NCI-H510A (cell line): ENCODE data around the gene CHCHD1.
"Not testable (repeated sequence)": the region's sequence is repeated elsewhere in the genome, so short reads cannot be mapped to it uniquely, and the experiment has no call there.

ENCODE experiments used
- DNase-seq: peaks from one replicate; lab custom pipeline; 2025; lab: John Stamatoyannopoulos, UW

The CHCHD1 gene

DNA sequence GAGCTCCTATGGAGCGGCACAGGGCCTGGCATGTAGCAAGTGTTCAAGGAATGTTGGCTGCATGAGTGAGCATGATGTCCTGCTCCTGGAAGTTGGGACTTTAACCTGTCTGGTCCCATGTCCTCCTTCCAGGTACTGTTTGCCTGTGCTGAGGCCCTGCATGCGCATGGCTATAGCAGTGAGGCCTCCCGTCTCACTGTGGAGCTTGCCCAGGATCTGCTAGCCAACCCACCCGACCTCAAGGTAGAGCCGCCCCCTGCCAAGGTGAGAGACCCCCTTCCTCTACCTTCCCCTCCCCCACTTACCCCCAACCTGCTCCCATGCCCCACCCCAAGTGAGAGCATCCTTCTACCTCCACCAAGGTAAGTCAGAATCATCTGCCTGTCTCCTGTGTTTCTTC is 11.6 kb downstream of the CHCHD1 start:
- no peak for DNase-seq

DNA sequence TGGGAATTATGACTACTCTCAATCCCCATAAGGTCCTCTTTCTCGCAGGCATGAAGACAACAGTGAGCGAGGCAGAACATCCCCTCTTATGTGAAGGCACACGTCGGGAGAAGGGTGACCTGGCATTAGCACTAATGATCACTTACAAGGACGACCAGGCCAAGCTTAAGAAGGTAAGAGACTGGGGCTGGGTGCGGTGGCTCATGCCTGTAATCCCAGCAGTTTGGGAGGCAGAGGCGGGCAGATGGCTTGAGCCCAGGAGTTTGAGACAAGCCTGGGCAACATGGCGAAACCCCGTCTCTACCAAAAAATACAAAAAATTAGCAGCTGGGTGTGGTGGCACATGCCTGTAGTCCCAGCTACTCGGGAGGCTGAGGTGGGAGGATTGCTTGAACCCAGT is 13.6 kb downstream of the CHCHD1 start:
- not testable (repeated sequence) for DNase-seq

DNA sequence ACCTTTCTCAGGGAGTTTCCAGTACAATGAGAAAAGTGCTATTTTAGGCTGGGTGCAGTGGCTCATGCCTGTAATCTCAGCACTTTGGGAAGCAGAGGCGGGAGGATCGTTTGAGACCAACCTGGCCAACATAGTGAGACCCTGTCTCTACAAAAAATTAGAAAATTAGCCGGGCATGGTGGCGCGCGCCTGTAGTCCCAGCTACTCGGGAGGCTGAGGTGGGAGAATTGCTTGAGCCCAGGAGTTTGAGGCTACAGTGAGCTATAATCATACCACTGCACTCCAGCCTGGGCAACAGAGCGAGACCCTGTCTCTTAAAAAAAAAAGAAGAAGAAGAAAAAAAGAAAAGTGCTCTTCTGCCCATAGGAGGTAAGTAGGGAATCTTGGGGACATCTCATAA is 14.2 kb downstream of the CHCHD1 start:
- not testable (repeated sequence) for DNase-seq

DNA sequence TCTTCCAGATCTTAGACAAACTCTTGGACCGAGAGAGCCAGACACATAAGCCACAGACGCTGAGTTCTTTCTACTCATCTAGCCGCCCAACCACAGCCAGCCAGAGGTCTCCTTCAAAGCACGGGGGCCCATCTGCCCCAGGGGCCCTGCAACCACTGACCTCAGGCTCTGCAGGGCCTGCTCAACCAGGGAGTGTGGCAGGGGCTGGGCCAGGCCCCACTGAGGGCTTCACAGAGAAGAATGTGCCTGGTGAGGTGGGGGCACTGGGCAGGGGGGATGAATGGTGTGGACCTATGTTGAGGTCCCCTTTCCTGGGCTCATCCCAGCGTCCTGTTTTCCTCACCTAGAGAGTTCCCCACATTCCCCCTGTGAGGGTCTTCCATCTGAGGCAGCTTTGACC is 14.9 kb downstream of the CHCHD1 start:
- DNase-seq, result no peak

DNA sequence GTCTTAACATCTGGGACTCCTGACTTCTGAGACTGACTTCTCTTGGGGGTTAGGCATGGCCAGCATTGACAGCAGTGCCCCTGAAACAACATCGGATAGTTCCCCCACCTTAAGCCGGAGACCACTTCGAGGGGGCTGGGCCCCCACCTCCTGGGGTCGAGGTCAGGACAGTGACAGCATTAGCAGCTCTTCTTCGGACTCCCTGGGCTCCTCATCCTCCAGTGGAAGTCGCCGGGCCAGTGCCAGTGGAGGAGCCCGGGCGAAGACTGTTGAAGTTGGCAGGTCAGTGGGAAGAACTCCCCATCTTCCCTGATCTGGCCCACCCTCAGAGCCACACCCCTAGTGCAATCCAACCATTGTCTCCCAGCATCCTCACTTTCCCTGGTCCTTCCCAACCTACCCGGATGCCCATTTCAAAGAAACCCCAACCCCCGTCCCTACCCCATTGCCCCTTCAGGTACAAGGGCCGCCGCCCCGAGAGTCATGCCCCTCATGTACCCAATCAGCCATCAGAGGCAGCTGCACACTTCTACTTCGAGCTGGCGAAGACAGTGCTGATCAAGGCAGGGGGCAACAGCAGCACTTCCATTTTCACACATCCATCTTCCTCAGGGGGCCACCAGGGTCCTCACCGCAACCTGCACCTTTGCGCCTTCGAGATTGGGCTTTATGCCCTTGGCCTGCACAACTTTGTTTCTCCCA is 15.6 kb downstream of the CHCHD1 start:
- no peak for DNase-seq

DNA sequence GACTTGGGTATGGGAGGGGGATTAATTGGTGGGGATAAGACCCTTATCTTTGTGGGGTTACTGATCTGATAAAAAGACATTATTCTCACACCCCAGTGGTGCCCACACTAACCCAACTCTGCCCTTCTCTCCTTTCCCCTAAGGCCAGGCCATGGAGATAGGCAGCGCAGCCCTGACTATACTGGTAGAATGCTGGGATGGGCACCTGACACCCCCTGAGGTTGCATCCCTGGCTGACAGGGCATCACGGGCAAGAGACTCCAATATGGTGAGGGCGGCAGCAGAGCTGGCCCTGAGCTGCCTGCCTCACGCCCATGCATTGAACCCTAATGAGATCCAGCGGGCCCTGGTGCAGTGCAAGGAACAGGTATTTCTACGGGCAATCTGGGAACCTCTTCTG is 16.2 kb downstream of the CHCHD1 start:
- no peak for DNase-seq

DNA sequence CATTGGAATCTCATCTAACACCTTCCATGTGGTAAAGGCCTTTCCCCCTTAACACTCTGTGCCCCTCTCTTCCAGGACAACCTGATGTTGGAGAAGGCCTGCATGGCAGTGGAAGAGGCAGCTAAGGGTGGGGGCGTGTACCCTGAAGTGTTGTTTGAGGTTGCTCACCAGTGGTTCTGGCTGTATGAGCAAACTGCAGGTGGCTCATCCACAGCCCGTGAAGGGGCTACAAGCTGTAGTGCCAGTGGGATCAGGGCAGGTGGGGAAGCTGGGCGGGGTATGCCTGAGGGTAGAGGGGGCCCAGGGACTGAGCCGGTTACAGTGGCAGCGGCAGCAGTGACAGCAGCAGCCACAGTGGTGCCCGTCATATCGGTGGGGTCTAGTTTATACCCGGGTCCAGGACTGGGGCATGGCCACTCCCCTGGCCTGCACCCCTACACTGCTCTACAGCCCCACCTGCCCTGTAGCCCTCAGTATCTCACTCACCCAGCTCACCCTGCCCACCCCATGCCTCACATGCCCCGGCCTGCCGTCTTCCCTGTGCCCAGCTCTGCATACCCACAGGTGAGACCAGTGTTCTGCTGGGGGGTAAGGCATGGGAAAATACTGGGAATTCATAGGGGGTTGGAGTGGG is 17.2 kb downstream of the CHCHD1 start:
- DNase-seq, result no peak

DNA sequence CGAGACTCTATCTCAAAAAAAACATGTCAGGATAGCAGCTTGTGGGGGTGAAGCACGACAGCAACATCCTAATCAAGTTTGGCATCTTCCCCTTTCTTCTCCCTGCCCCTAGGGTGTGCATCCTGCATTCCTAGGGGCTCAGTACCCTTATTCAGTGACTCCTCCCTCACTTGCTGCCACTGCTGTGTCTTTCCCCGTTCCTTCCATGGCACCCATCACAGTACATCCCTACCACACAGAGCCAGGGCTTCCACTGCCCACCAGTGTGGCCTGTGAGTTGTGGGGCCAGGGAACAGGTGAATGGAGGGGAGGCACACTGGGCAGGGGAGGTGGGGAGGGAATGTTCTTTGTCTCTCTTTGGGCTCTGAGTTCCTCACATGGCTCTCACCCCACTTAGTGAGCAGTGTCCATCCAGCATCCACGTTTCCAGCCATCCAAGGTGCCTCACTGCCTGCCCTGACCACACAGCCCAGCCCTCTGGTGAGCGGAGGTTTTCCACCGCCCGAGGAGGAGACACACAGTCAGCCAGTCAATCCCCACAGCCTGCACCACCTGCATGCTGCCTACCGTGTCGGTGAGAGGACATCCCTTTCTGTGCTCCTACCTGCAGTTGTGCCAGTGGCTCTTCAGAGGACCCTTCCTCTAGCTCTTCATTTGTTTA is 18.2 kb downstream of the CHCHD1 start:
- DNase-seq, result no peak

DNA sequence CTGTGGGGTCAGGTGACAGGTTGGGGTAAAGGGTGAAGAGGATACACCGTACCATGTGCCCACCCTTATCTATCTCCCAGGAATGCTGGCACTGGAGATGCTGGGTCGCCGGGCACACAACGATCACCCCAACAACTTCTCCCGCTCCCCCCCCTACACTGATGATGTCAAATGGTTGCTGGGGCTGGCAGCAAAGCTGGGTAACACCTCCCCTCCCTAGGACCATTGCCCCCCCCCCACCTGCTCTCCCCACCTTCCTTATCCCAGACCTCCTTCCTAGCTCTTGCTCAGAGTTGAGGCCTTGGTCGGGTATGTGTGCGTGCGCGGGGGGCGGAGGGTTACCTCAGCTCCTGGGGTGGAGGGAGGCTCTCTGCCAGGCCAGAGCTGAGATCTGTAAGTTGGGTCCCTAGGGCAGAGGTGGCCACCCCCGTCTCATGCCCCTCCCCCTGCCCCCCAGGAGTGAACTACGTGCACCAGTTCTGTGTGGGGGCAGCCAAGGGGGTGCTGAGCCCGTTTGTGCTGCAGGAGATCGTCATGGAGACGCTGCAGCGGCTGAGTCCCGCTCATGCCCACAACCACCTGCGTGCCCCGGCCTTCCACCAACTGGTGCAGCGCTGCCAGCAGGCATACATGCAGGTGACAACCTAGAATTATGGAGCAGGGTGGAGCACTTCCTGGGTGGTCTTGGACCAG is 18.9 kb downstream of the CHCHD1 start:
- no peak for DNase-seq

DNA sequence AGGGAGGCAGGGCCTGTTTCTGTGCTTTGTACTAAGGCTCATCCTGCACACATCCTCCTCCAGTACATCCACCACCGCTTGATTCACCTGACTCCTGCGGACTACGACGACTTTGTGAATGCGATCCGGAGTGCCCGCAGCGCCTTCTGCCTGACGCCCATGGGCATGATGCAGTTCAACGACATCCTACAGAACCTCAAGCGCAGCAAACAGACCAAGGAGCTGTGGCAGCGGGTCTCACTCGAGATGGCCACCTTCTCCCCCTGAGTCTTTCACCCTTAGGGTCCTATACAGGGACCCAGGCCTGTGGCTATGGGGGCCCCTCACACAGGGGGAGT is 19.4 kb downstream of the CHCHD1 start:
- no peak for DNase-seq

DNA sequence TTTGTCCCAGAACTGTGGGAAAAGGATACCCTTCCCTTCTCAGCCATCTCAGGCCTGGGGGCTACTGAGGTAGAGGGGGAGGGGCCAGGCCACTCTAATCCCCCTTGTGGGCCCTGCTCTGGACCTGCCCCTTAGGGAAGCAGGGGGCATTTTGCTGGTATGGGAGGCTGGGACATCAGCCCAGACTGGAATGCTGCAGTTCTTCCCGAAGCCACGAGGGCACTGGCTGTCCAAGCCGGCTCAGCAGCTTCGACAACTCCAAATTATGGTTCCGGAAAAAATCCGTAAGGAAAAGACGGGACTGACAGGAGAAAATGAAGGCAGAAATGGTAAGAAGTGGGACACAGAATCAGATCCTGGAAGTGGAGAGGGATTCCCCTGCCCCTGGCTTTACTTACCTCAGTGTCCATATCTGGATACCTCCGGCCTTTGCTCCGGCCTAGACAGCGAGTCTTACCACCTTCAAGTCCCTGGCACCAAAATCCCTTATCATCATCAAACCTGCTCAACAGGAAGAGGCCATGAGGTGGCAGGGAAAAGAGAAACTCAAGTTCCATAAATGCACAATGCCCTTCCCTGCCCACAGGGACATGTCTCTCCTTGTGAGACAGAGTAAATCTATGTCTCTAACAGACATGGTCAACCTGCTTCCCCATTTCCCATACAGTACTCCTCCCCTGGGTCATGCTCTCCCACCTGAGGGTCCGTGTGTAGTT is 20.6 kb downstream of the CHCHD1 start:
- DNase-seq, result no peak

DNA sequence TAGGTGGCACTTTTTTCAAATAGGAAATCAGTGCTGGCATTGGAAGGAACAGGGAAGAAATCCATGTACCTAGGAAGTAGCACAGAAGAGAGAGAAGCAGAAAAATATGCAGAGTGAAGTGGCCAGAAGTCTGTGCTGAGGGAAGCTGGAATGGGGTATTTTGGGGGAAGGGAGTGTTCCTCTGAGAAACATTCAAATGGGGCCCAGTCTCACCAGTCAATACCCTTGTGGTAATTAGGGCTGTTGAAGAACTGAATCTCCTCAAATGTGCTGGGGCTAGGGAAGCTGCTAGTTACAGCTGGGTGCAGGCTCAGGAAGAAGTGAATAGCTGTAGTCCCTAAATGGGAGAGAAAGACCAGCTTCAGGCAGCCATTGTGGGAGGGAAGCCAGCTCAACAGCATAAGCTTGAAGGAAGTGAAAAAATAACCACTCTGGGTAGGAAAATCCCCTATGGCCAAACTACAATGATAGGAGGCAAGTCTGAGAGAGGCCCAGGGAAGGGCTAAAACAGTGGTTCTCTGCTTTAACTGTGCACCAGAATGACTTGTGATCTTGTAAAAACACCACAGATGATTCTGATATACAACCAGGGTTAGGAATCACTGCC is 21.9 kb downstream of the CHCHD1 start:
- no peak for DNase-seq

DNA sequence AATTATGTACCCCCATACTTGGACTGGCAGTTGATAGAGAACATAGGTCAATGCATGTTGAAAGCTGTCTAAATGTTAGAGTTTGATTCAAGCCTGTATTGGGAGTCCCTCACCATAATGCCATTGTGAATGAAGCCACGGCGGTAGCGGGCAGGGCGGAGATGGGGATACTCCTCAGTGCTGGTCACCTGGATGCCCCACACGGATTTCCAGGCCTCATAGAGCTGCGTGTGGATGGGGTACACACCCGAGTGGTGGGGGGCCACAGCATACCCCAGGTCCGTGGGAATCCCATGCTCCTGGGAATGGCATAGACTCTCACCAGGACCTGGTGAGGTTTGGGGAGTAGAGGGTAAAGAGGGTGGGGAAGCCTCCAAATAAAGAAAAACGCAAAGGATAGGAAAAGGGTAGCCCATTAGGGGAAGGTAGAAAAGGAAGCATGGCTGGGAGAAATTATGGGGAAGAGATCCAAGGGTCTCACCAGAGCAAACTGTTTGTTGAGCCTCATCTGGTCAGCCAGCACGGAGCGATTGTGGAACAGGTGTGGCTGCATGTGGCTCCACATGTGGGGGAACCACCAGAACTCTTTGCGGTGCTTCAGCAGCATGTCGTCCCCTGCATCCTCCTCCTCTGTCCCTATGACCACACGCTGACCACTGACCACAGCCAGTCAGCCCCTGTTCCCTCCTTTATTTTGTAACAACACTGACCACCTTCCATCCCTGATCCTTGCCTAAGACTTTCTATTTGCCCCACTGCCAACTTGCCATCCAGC is 24.5 kb downstream of the CHCHD1 start:
- DNase-seq, result no peak

DNA sequence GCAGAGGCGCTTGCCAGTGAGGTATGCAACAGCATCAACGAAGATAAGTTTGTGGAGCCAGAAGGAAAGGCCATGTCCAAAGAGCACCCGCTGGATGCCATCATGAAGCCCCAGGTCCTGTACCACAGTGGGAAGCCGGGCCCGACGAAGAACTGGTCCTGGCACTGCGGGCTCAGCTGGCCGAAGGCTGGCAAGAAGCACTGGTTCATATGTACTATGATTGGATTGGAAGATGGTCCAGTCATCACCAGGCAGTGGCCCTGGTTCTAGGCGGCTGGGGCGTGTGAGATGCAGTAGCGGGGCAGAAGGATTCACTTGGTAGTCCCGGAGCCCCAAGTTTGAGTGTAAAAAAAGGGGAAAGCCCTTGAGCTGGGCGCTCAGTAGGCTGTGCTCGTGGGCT is 25.6 kb downstream of the CHCHD1 start:
- DNase-seq, result no peak

DNA sequence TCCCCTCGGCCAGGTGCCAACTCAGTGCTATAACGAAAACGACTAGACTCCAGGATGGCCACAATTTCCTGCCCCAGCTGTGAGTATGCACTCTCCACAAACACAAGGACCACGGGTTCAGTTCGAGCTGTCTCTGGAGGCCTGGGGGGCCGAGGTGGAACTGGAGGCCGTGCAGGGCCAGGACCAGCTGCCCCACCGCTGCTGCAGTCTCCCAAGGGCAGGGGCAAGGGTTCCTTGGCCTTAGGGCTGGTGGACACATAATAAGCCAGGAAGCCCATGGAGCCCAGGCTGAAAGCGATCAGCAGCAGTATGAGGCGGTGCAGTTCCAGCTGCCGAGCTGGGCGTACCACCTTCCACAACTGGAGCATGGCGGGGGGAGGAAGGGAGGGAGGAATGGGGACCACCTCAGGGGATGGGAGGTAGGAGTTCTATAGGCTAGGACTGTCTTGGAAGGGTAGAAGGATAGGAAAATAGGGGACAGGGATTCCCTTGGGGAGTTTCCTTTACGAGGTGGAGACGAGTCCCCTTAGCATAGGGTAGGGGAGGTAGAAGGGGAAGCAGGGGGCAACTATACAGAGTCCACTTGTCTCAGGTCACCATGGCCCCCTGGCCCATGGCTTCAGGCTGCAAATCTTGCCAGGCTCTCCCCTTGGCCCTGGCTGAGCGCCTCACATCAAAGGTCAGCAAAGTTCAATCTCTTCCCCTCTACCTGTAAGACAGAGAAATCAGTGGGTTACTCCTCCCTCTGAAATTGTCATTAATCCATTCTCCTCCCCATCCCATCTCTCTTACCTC is 26.4 kb downstream of the CHCHD1 start:
- DNase-seq, result no peak

DNA sequence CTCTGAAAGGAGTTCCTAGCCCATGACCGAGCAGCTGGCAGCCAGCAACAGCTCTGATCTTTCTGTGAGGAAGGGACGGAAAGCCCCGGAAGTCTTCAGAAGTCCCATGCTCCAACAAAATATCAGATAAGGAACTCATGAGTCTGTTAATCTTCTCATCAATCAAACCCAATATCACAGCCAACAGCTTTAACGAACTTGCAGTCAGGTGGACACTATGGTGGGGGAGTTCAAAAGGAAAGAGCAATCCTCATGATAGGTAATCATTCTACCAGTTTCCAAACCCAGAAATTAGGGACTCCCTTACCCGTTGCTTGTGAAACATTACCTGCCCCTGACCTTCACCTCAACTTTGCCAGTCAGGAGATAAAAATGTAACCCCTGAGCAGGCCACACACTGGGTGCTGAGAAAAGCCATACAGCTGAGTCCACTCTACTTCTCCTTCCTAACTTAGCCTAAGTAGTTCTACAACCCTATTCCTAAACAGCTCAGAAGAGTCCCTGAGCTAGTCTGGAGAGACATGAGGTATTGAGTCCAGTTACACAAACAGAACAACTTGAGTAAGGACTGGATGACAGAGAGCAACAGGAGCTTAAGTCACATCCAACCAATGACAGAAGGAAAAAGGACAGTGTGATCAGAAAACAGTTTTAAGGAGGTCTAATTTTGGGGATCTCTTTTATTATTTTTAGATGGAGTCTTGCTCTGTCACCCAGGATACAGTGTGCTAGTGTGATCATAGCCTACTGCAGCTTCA is 27.4 kb downstream of the CHCHD1 start:
- DNase-seq, result no peak

DNA sequence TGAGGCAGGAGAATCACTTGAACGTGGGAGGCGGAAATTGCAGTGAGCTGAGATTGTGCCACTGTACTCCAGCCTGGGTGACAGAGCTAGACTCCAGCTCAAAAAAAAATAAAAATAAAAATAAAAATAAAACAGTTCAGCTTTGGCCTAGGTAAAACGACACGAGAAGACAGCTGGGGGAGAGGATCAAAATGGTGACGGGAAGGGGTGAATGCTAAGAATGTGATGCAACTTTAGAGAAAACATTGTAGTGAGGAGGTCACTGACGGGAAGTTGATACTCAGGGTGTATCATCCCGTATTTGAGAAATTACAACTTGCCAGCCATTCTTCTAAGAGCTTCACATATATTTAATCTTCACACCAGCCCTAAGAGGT is 28.5 kb downstream of the CHCHD1 start:
- no peak for DNase-seq

DNA sequence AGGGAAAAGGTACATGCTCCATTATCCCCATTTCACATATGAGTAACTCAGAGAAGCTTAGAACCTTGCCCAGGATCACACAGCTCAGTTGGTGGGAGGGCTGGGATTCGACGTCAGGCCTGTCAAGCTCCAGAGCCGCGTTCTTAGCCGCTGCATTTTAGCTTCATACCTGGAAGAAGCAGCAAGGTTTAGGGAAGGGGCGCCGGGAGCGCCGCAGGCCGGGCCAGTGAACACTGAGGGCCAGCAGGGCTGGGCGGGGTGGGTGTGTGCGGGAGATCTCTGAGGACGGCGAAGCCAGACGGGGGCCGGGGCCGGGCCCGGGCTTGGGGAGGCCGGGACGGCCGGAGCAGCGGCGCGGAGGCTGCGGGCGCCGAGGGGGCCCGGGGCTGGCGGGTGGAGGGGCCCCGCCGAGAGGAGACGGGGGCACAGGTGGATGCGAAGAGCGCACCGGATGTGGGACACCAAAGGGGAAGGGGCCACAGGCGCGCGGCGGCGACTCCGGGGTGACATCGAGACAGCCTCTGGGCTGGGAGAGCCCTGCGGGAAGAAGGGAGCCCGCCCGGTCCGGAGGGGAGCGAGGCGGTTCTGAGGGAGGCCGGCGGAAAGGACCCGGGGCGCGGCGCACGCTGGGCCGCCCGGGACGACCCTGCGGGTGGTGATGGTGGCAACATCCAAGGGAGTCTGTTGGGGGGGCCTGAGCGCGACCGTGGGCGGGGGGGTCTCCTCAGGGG is 29.1 kb downstream of the CHCHD1 start:
- no peak for DNase-seq

DNA sequence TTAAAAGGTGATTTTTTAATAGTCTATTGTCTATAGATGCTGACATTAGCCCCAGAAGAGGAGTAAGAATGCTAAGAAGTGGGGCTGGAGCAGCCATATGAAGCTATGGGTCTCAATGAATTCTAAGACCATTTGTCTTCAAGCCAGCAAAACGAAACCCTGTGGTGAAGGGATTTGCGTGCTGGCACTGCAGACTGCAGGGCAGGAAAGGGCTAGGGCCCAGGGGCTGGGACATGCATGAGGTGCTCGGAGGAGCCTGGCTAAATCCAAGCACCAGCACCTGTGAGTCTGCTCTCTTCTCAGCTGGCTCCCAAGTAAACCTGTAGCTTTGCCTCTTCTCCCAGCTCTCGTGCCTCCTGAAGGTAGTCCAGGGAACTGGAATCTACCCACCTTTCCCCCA is 30.8 kb downstream of the CHCHD1 start:
- no peak for DNase-seq
